HepG2 (cell line): Measurements from ENCODE around the gene EPO. TPM values are rescaled to one million over a fixed set of nuclear protein-coding genes. Genes with fewer than 3 reads are reported as not detected.
A peak's percentile ranks its signal among the peaks of the same experiment; 100 is the strongest.

Source experiments
- CEBPB ChIP-seq: IDR thresholded peaks from 2 replicates; pipeline ENCODE4 v1.6.1; 2011; ENCODE audit warnings: low read depth, low read length, improper control_type of control experiment, borderline replicate concordance
- HOXA7 ChIP-seq: sonication (generic); formaldehyde crosslinking; IDR thresholded peaks from 2 replicates; pipeline ENCODE4 v1.8.1; 2022; ENCODE audit warnings: mild to moderate bottlenecking, missing genetic modification reagents, moderate library complexity
- IRF2 ChIP-seq: IDR thresholded peaks from 2 replicates; pipeline ENCODE4 v1.6.1; 2018; ENCODE audit warnings: missing genetic modification reagents, missing compliant biosample characterization
- MED13 ChIP-seq: sonication (generic); formaldehyde crosslinking; IDR thresholded peaks from 2 replicates; pipeline ENCODE4 v1.5.0; 2020; ENCODE audit warnings: missing genetic modification reagents
- MXD1 ChIP-seq: sonication (generic); formaldehyde crosslinking; IDR thresholded peaks from 2 replicates; pipeline ENCODE4 v1.4.0; 2020; ENCODE audit warnings: mild to moderate bottlenecking, missing genetic modification reagents
- NAIF1 ChIP-seq: sonication (generic); formaldehyde crosslinking; IDR thresholded peaks from 2 replicates; pipeline ENCODE4 v1.5.0; 2020; ENCODE audit warnings: mild to moderate bottlenecking, missing genetic modification reagents, borderline replicate concordance
- PBX3 ChIP-seq: sonication (generic); formaldehyde crosslinking; IDR thresholded peaks from 2 replicates; pipeline ENCODE4 v1.8.1; 2023; ENCODE audit warnings: missing genetic modification reagents, inconsistent platforms, borderline replicate concordance
- RAD21 ChIP-seq: fragments of 450-650 bp; formaldehyde crosslinking; IDR thresholded peaks from 2 replicates; pipeline ENCODE4 v1.5.0; 2020; ENCODE audit warnings: mild to moderate bottlenecking
- RFX5 ChIP-seq: IDR thresholded peaks from 2 replicates; pipeline ENCODE4 v1.6.1; 2011; ENCODE audit warnings: low read depth, low read length, improper control_type of control experiment
- ZGPAT ChIP-seq: IDR thresholded peaks from 2 replicates; pipeline ENCODE4 v1.6.1; 2016; ENCODE audit warnings: mild to moderate bottlenecking
- ZHX2 ChIP-seq, 2 experiments: sonication (generic) in 1 of 2; formaldehyde crosslinking in 1 of 2; IDR thresholded peaks; 2 replicates each; pipeline versions ENCODE4 v1.6.1 to v1.9.0; 2014 to 2022; ENCODE audit warnings: antibody characterized with exemption in 1 of 2, borderline replicate concordance in 1 of 2, inconsistent platforms in 1 of 2, low read depth in 1 of 2, missing genetic modification reagents in 1 of 2
- ZMYM3 ChIP-seq: sonication (generic); formaldehyde crosslinking; IDR thresholded peaks from 2 replicates; pipeline ENCODE4 v1.5.1; 2020; ENCODE audit warnings: mild to moderate bottlenecking, missing genetic modification reagents
- ZNF18 ChIP-seq: sonication (generic); formaldehyde crosslinking; IDR thresholded peaks from 2 replicates; pipeline ENCODE4 v1.8.0; 2022; ENCODE audit warnings: mild to moderate bottlenecking, missing genetic modification reagents; ENCODE audit not compliant: insufficient replicate concordance
- ZNF260 ChIP-seq: sonication (generic); formaldehyde crosslinking; IDR thresholded peaks from 2 replicates; pipeline ENCODE4 v1.4.0; 2020; ENCODE audit warnings: missing genetic modification reagents, low read depth, mild to moderate bottlenecking, borderline replicate concordance
- ZSCAN21 ChIP-seq: sonication (generic); formaldehyde crosslinking; IDR thresholded peaks from 2 replicates; pipeline ENCODE4 v1.8.0; 2022; ENCODE audit warnings: mild to moderate bottlenecking, missing genetic modification reagents, moderate library complexity, borderline replicate concordance
- polyA plus RNA-seq, 8 experiments: library from polyadenylated mRNA; depleted of rRNA in 3 of 8; stranded (reverse) in 7 of 8; unstranded in 1 of 8; fragments of >200 nt; fragmentation: Illumina TruSeq in 4 of 8; extraction: Trizol in 4 of 8; gene quantifications; 2 replicates each; pipeline versions ENCODE4 v1.2.1 to v1.2.3, GENCODE V29; 2011 to 2016; ENCODE audit warnings: low read depth in 4 of 8, missing spikeins in 1 of 8, mixed read lengths in 1 of 8; ENCODE audit not compliant: insufficient read depth in 1 of 8
- total RNA-seq, 5 experiments: library from RNA; depleted of rRNA; stranded (reverse); fragments of >200 nt; fragmentation: Illumina TruSeq; extraction: Trizol; gene quantifications; 2 replicates each; pipeline ENCODE4 v1.2.3, GENCODE V29; 2016; ENCODE audit warnings: low read depth in 1 of 5

The EPO gene
- total and polyA plus RNA-seq, 2 of the 13 experiments (the other 11 are each of a cell fraction or from before 2014, with no cell fraction given), result 10.3 to 25.7 TPM

GRCh38 chr7:100723732-100724275 is 3.5 kb downstream of the EPO start (continued):
- TF ChIP-seq ZSCAN21 (CRISPR knock-in tag) (peak; percentile 29; the same call in 1 of the 2 replicates), MXD1 (CRISPR knock-in tag) (no peak), RFX5 (no peak), ZNF260 (CRISPR knock-in tag) (no peak), RAD21 (CRISPR knock-in tag) (no peak), ZNF18 (CRISPR knock-in tag) (peak; percentile 59), ZGPAT (CRISPR knock-in tag) (peak; percentile 57; the same call in 1 of the 2 replicates), CEBPB (no peak), IRF2 (peak; percentile 63; the same call in 1 of the 2 replicates), HOXA7 (no peak), NAIF1 (CRISPR knock-in tag) (no peak), PBX3 (CRISPR knock-in tag) (no peak), ZMYM3 (CRISPR knock-in tag) (peak; percentile 80), ZHX2 (IDR thresholded peaks at IDR 0.05; ENCODE audit: low read depth) (no peak), ZHX2 (CRISPR knock-in tag; IDR thresholded peaks at IDR 0.05; ENCODE audit: borderline replicate concordance) (no peak), MED13 (CRISPR knock-in tag) (no peak)
